Esophagus (tissue), 2 donors: ENCODE results near the gene VASP. TPM values are rescaled to one million over a fixed set of nuclear protein-coding genes. Genes with fewer than 3 reads are reported as not detected.

Experiments used
- H3K27ac ChIP-seq, 2 donors: one replicate each; pipeline ENCODE4 v1.5.1; 2013; ENCODE audit warnings: low read depth in 2 of 2, mild to moderate bottlenecking in 2 of 2, inconsistent platforms in 1 of 2, low read length in 1 of 2, moderate library complexity in 1 of 2
- H3K27me3 ChIP-seq, 2 donors: one replicate each; pipeline ENCODE4 v1.6.1; 2013; ENCODE audit warnings: low read length in 2 of 2, control low read depth in 1 of 2, mild to moderate bottlenecking in 1 of 2; ENCODE audit not compliant: insufficient read depth in 2 of 2, control insufficient read depth in 1 of 2
- H3K36me3 ChIP-seq, 2 donors: one replicate each; pipeline ENCODE4 v1.6.1; 2013; ENCODE audit warnings: low read length in 1 of 2; ENCODE audit not compliant: control insufficient read depth in 2 of 2, insufficient read depth in 2 of 2
- H3K4me1 ChIP-seq, 2 donors: one replicate each; pipeline ENCODE4 v1.6.1; 2013; ENCODE audit warnings: low read length in 1 of 2; ENCODE audit not compliant: control insufficient read depth in 2 of 2, insufficient read depth in 2 of 2
- H3K4me3 ChIP-seq, 2 donors: one replicate each; pipeline ENCODE4 v1.5.1; 2013; ENCODE audit warnings: low read length in 2 of 2, mild to moderate bottlenecking in 2 of 2, low read depth in 1 of 2, moderate library complexity in 1 of 2
- H3K9me3 ChIP-seq, 2 donors: one replicate each; pipeline ENCODE4 v1.6.1; 2013; ENCODE audit warnings: mild to moderate bottlenecking in 2 of 2, low read depth in 1 of 2, low read length in 1 of 2, moderate library complexity in 1 of 2; ENCODE audit not compliant: control insufficient read depth in 2 of 2, insufficient read depth in 1 of 2
- WGBS, 2 donors: extraction: QIAGEN DNeasy Blood & Tissue Kit; methylation state at CpG; one replicate each; pipeline ENCODE4 v1.1.7; 2013; 5-methylcytosine and 5-hydroxymethylcytosine counted together
- polyA plus RNA-seq, 2 donors: library from polyadenylated mRNA; stranded (reverse); fragments of 200-250 nt; gene quantifications; one replicate each; pipeline ENCODE4 v1.2.3, GENCODE V29; 2013
- donor health status: healthy with polysubstance abuse.
- donor health status: Bipolar disorder and iron deficiency.

The VASP gene
- polyA plus RNA-seq, 2 donors: 35.5 to 36.5 TPM

DNA sequence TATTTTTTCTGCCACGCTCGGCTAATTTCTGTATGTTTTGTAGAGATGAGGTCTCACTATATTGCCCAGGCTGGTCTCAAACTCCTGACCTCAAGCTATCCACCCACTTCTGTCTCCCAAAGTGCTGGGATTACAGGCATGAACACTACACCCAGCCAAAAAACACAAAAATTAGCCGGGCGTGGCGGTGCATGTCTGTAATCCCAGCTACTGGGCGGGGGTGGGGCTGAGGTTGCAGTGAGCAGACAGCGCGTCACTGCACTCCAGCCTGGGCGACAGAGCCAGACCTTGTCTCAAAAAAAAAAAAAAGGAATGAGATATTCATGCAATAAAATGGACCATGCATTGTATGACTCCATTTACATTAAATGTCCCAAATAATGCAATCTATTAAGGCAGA is 32.2 kb downstream of the VASP start:
- Histone ChIP-seq H3K4me3 (no peak overlapping the region), H3K36me3 (no peaks in the 10 kb centered on the region), H3K4me1 (peaks cover 0 to 4% of the 10 kb centered on the region in 2 donors), H3K27me3 (no peaks in the 10 kb centered on the region), H3K27ac (no peak overlapping the region), H3K9me3 (no peaks in the 10 kb centered on the region)
- 60 to 81% methylated on average over 9 of the region's 9 CpGs for WGBS, 2 donors

DNA sequence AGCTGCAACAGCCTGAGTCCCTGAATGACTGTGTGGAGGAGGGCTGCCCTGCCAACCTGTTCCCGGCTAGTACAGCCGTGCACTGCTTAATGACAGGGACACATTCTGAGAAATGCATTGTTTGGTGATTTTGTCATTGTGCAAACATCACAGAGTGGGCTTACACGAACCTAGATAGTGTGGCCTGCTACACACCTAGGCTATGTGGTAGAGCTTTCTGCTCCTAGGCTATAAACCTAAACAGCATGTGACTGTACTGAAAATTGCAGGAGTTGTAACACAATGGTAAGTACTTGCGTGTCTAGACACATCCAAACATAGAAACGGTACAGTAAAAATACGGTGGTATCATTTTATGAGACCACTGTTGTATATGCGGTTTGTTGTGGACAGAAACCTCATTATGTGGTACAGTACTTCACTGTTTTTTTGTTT is 35.0 kb downstream of the VASP start:
- Histone ChIP-seq H3K27ac (peak overlapping the region in 1 of 2 donors; percentile 40), H3K27me3 (no peaks in the 10 kb centered on the region), H3K4me1 (peaks cover 0 to 4% of the 10 kb centered on the region in 2 donors), H3K4me3 (no peak overlapping the region), H3K36me3 (no peaks in the 10 kb centered on the region), H3K9me3 (no peaks in the 10 kb centered on the region)
- 55 to 63% methylated on average over 7 of the region's 7 CpGs for WGBS, 2 donors

DNA sequence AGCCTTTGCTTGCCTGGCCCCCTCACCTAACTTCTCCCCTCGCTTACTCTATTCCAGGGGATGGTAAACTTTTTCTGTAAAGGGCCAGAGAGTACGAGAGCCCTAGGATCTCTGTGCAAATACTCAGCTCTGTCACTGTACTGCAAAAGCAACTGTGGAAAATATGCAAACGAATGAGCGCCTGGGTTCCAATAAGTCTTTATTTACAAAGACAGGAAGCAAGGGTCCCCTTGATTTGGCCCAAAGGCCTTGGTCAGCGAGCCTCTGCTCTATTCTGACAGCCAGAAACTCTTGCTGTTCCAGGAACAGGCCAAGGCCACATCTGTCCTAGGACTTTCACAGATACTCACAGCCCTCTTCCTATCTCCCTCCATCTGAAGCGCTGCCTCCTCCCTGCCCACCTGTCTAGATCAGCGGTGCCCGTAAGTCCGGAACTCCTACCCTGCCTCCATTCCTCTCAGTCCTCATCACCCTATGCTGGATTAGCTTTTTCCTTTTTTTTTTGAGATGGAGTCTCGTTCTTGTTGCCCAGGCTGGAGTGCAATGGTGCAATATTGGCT is 40.0 kb downstream of the VASP start:
- Histone ChIP-seq H3K9me3 (no peaks in the 10 kb centered on the region), H3K27ac (no peak overlapping the region), H3K27me3 (no peaks in the 10 kb centered on the region), H3K36me3 (no peaks in the 10 kb centered on the region), H3K4me1 (peaks cover 0 to 11% of the 10 kb centered on the region in 2 donors), H3K4me3 (no peak overlapping the region)
- WGBS, 2 donors: 88 to 95% methylated on average over 10 of the region's 10 CpGs

DNA sequence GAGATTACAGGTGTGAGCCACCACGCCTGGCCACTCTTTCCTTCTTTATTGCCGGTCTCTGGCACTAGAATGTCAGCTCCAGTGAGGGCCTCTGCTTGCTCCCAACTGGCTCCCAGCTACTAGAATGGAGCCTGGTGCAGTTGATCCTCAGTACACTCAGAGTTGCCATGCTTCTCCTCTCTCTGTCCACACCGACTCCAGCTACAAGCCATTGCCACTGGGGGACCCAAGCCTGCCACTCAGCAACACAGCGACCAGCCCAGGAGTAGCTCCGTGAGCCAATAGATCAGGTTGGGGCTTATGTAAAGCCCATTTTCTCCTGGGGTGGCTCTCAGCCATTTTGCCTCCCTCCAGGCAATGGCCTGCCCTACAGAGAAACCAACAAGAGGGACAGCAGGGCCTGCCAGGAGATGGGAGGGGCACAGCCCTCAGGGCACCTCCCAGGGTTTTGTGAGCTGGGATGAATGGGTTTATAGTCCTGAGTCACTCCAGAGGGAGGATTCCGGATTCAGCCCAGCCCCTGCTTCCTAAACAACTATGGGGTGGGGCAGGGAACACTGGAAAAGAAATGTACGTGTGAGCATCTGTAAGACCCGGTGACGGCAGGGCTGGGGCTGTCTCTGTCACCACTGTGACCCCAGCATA is 40.8 kb downstream of the VASP start:
- H3K4me1 ChIP-seq: peaks cover 0 to 12% of the 10 kb centered on the region in 2 donors
- peaks cover 0 to under 1% of the 10 kb centered on the region in 2 donors for H3K36me3 ChIP-seq
- H3K27me3 ChIP-seq: no peaks in the 10 kb centered on the region
- WGBS, 2 donors: 49 to 77% methylated on average over 8 to 9 of the region's 9 CpGs
- H3K27ac ChIP-seq: peak overlapping the region; percentile 45 to 53
- H3K9me3 ChIP-seq: no peaks in the 10 kb centered on the region
- no peak overlapping the region for H3K4me3 ChIP-seq

DNA sequence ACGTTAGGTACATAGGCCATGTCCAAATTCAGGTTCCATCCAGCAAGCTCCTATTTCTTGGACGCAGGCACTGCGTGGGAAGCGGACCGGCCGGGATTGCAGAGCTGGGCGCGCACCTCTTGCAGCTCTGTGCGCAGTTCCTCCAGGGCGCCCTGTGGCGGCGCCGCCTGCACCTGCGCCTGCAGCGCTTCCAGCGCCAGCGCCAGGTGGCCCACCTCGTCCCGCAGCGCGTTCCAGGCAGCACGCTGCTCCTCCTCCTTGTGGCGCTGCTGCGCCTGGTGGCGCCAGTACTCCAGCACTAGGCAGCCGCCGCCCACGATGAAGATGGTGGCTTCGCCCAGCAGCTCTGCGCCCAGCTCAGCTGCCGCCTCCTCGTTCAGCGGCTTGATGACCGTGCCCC is 46.2 kb downstream of the VASP start:
- peaks cover 0 to 11% of the 10 kb centered on the region in 2 donors for H3K4me1 ChIP-seq
- H3K9me3 ChIP-seq: no peaks in the 10 kb centered on the region
- 51 to 57% methylated on average over 31 to 34 of the region's 34 CpGs for WGBS, 2 donors
- peaks cover 0 to 9% of the 10 kb centered on the region in 2 donors for H3K36me3 ChIP-seq
- no peaks in the 10 kb centered on the region for H3K27me3 ChIP-seq
- no peak overlapping the region for H3K4me3 ChIP-seq
- H3K27ac ChIP-seq: no peak overlapping the region

DNA sequence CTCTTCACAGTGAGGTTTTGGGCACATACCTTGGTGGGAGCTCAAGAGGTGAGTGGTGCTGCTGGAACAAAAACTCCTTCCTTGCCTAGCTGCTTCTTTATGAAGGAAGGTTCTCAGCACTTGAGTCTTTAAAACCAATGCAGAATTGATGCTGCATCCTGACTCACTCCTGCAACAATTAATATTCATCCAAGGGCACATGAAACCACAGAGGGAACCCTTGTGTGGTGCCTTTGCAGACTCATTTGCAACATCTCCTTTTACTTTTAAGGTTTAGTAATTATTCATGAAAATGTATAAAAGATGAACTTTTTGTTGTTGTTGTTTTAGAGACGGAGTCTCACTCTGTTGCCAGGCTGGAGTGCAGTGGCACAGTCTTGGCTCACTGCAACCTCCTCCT is 47.2 kb downstream of the VASP start:
- 69 to 90% methylated on average over 1 of the region's 1 CpG for WGBS, 2 donors
- H3K27ac ChIP-seq: no peak overlapping the region
- no peaks in the 10 kb centered on the region for H3K27me3 ChIP-seq
- no peaks in the 10 kb centered on the region for H3K9me3 ChIP-seq
- H3K4me3 ChIP-seq: no peak overlapping the region
- peaks cover 0 to 11% of the 10 kb centered on the region in 2 donors for H3K4me1 ChIP-seq
- peaks cover 0 to 9% of the 10 kb centered on the region in 2 donors for H3K36me3 ChIP-seq

DNA sequence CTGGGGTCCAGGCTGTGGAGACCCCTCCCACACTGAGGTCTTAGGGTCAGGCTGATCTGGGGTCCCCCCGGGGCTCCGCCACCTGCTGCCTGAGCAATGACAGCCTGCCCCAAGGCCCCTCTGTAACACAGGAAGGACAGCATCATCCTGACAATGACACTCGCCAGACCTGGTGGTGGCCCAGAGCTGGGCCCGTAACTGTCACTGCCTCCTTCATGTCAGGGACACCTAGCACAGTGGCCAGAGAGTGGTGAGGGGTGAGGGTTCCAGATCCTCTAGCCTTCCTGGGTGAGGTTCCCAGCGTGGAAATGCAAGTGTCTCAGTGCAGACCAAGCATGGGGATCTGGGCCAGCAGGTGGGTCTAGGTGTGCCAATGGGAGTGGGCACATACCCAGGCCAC is 49.6 kb downstream of the VASP start:
- H3K27me3 ChIP-seq: no peaks in the 10 kb centered on the region
- no peak overlapping the region for H3K4me3 ChIP-seq
- H3K36me3 ChIP-seq: peaks cover 0 to 9% of the 10 kb centered on the region in 2 donors
- H3K27ac ChIP-seq: no peak overlapping the region
- peaks cover 0 to 8% of the 10 kb centered on the region in 2 donors for H3K4me1 ChIP-seq
- 90 to 93% methylated on average over 5 of the region's 5 CpGs for WGBS, 2 donors
- no peaks in the 10 kb centered on the region for H3K9me3 ChIP-seq

DNA sequence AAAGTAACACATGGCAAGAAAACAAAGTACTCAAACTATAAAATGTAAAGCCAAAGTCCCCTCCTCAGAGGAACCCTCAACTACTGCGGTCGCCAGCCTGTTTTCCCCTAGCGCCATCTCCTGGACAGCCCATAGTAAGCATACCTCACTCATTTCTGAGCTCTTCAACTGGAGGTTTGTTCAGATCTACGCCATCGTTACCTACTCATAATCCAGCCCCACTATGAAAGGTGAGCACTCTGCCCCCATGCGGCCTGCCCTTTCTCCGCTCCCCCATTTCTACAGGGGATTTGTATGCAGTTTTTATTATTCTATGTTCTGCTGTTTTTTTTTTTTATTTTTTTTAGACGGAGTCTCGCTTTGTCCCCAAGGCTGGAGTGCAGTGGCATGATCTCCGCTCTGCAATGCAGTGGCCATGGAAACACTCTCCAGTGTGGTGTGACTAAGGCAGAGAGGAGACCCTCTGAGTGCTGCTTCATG is 51.2 kb downstream of the VASP start:
- Histone ChIP-seq H3K27ac (no peak overlapping the region), H3K4me3 (no peak overlapping the region), H3K4me1 (peaks cover 0 to 3% of the 10 kb centered on the region in 2 donors), H3K36me3 (peaks cover 0 to 5% of the 10 kb centered on the region in 2 donors), H3K9me3 (no peaks in the 10 kb centered on the region), H3K27me3 (no peaks in the 10 kb centered on the region)
- 35 to 39% methylated on average over 10 of the region's 10 CpGs for WGBS, 2 donors

DNA sequence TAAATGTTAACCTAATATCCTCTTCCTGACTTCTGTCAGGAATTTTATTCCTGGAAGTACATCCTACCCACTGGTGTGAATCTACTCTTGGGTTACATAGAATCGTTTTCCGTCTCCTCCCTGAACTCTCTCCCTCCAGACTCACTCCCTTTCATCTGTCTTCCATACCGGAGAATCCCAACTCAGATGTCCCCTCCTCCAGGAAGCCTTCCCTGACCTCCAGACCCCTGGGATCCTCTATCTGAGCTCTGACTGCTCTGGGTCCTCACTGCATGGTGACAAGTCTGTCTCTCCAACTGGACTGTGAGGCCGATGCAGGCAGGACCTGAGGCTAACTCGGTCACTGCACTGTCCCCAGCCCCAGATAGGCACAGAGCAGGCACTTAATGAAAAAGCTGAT is 52.8 kb downstream of the VASP start:
- 92% methylated on average over 5 of the region's 5 CpGs for WGBS, 2 donors
- no peaks in the 10 kb centered on the region for H3K4me1 ChIP-seq
- peaks cover 0 to 3% of the 10 kb centered on the region in 2 donors for H3K36me3 ChIP-seq

DNA sequence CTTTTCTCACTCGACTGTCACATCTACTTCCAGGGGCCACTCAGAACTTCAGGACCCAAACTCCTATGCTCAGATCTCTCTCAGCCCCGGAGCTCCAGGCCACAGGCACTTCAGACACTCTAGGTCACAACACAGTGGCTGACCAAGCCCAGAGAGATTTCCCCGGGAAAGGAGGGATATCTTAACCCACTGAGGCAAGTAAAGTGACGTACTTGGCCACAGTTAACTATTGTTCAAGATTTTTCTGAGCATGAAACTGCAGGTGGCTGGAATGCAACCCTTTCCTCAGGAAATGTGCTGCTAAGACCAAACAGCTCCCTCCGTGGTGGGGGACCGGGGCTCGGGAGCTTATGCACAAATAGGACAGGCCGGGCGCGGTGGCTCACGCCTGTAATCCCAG is 53.4 kb downstream of the VASP start:
- Histone ChIP-seq H3K4me1 (no peaks in the 10 kb centered on the region), H3K9me3 (no peaks in the 10 kb centered on the region), H3K4me3 (no peak overlapping the region), H3K27ac (no peak overlapping the region), H3K36me3 (peaks cover 0 to 3% of the 10 kb centered on the region in 2 donors), H3K27me3 (no peaks in the 10 kb centered on the region)
- WGBS, 2 donors: 88 to 90% methylated on average over 11 of the region's 11 CpGs

More for the DNA sequence above, 52.8 kb downstream of the VASP start:
- H3K27me3 ChIP-seq: no peaks in the 10 kb centered on the region
- H3K9me3 ChIP-seq: no peaks in the 10 kb centered on the region
- no peak overlapping the region for H3K27ac ChIP-seq
- no peak overlapping the region for H3K4me3 ChIP-seq
